Endometrium (tissue), 2 donors: ENCODE measurements around the gene PPP1R14B.
"Not testable (repeated sequence)": the region's sequence is repeated elsewhere in the genome, so short reads cannot be mapped to it uniquely, and the experiment has no call there.

ENCODE experiments used
- FAIRE-seq: peaks from 2 replicates; lab custom pipeline; 2012; peaks lifted over from hg19 to GRCh38; lab: Jason Lieb, UNC
- donor health status: control.
- donor health status: control.

Gene PPP1R14B

DNA sequence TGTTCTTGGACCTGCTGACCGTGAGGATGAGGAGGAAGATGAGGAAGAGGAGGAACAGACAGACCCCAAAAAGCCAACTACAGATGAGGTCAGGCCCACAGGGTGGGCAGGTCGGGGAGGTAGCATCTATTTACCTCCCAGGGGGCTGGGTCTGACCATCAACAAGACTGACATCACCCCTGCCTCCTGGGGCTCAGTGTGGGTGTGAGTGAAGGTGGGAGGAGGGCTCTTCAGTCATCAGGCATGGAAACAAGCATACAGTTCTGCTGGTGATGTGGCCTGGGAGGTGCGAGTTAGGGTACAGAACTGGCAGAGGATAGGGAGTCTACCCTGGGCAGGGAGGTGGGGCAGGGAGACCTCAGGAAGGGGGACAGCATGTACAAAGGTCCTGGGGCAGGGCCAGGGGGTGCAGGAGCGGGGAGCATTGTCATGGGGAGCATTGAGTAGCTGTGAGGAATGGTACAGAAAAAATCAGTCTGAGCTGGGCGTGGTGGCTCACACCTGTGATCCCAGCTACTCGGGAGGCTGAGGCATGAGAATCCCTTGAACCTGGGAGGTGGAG lies 13.5 kb upstream of the PPP1R14B start:
- FAIRE-seq = no peak

DNA sequence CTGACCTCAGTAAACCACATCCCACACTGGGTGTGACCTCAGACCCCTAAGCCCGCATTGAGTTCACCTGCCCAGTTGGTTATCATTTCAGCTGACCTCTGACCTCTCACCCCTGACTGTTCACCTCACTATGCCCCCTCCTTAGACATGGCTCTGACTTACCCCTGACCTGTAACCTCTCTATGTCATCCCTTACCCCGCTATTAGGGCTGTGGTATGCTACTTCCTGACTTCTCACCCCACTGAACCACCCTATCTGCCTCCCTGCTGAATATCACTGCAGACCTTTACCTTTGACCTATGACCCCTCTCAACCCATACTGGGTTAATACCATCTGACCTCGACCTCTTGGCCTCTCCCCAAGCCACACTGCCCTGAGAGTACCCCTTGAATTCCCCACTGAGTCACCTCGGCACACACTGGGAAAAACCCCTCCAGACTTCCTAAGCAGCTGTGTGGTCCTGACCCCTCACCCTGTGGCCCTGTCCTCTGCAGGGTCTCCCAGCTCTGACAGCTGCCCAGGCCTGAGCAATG lies 12.9 kb upstream of the PPP1R14B start:
- FAIRE-seq = no peak

DNA sequence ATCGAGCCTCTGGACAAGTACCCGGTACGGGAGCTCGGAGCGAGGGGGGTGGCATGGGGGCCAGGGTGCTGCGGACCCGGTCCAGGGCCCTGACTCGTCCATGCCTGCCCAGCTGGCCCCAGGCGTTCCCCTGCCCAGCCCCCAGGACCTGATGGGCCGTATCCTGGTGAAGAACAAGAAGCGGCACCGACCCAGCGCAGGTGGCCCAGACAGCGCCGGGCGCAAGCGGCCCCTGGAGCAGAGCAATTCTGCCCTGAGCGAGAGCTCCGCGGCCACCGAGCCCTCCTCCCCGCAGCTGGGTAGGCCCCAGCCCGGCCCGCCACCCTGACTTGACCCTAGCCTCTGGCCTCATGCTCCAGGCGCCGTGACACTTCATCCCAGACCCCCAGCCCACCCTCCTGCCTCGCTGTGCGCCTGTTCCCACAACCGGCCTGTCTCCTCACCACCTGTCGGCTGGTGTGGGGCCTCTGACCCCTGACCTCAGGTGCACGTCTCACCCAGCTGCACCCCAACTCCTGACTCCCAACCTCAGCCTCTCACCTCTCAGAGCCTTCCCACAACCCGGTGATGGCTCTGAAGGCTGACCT lies 12.3 kb upstream of the PPP1R14B start:
- FAIRE-seq = no peak

DNA sequence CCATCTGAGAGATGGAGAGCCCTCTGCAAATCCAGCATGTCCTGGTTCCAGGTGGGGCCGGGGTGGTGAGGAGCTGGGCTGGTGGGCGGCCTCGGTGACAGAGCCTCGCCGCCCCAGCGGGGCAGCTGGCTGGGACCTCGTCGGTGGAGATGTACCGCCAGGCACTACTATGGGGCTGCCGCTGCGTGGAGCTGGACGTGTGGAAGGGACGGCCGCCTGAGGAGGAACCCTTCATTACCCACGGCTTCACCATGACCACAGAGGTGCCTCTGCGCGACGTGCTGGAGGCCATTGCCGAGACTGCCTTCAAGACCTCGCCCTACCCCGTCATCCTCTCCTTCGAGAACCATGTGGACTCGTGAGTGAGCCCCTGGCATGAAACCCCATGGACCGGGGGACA lies 11.6 kb upstream of the PPP1R14B start:
- FAIRE-seq = no peak

DNA sequence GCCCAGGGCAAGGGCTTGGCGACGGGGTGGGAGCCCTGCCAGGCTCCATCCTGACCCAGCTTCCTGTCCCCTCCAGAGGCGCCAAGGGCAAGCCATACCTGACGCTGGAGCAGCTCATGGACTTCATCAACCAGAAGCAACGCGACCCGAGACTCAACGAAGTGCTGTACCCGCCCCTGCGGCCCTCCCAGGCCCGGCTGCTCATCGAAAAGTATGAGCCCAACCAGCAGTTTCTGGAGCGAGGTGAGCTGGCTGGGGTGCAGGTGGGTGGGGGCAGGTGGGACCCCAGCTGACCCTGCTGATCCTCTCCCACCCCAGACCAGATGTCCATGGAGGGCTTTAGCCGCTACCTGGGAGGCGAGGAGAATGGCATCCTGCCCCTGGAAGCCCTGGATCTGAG lies 9.6 kb upstream of the PPP1R14B start:
- FAIRE-seq = no peak

DNA sequence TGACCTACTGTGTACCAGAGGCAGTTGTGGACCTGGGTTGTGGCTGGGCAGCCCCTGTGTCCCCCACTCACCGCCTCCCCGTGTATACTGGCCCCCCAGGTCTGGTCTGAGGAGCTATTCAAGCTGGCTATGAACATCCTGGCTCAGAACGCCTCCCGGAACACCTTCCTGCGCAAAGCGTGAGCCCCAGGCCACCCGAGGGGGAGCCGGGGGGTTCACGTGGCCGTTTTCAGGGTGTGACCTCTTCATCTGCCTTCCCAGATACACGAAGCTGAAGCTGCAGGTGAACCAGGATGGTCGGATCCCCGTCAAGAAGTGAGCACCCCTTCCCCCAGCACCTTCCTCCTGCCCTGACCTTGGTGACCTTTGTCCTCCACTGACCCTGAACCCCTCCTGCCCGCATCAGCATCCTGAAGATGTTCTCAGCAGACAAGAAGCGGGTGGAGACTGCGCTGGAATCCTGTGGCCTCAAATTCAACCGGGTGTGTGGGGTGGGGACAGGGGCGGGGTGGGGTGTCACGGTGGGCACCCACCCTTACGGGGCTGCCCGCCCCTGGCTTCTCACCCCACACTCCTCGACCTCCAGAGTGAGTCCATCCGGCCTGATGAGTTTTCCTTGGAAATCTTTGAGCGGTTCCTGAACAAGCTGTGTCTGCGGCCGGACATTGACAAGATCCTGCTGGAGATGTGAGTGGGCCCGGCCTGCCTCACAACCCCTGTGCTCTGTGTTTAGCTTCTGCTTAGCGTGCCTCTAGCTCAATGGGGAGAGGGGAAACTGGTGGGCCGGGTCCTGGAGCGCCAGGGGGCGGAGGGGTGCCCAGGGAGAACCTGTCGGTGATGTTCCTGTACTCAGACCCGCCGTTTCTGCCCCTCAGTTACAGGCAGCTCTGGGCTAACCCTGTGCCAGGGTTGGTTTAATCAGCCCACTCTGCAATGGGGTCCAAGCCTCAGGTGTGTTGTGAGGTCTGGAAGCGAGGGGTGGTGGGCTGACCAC lies 8.7 kb upstream of the PPP1R14B start:
- no peak for FAIRE-seq

DNA sequence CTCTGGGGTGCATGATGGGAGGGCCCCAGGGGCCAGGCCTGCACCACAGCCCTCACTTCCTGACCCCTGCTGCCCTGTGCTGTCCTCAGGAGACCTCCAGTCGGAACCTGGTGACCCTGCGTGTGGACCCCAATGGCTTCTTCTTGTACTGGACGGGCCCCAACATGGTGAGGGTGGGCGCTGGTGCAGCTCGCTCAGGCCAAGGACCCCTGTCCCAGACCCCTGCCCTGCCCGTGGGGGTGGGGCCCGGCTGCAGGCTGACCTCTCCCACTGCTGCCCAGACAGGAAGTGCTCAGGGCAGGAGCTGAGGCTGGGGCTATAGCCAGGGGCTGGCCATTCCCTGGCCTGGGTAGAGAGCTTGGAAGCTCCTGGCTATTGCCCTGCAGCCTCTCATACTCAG lies 7.6 kb upstream of the PPP1R14B start:
- FAIRE-seq = no peak

DNA sequence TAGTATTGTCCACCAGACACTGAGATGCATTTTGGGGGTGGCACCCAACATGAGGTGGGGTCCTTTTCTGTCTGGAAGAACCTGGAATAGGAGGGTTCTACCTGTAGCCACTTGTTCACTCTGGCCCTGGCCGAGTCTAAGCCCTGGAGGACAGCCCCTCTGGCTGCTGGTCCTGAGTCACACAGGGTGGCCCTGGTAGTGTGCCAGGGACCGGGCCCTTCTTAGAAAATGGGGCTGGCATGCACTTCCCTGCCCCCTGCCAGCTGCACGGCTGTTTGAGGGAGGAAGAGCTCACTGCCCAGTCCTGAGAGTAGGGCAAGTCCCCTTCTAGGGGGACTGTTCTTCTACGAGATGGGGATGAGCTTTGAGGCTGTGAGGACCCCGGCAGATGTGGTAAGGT lies 6.7 kb upstream of the PPP1R14B start:
- no peak for FAIRE-seq

DNA sequence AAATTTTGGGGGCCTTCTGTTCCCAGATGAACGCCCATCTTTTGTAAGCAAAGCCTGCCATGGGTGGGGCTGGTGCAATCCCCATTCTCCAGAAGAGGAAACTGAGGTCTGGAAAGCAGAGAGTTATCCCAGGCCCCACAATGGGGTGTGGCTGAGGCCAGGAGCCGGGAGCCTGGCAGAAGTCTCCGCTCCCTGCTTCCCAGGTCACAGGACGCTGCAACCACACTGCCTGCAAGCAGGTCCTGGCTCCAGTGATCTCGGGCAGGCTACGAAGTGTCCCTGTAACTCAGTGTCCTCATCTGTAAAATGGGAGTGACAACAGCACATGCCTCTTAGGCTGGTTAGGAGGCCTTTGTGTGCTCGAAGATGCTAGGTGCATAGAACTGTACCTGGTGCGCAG lies 6.3 kb upstream of the PPP1R14B start:
- FAIRE-seq = no peak

DNA sequence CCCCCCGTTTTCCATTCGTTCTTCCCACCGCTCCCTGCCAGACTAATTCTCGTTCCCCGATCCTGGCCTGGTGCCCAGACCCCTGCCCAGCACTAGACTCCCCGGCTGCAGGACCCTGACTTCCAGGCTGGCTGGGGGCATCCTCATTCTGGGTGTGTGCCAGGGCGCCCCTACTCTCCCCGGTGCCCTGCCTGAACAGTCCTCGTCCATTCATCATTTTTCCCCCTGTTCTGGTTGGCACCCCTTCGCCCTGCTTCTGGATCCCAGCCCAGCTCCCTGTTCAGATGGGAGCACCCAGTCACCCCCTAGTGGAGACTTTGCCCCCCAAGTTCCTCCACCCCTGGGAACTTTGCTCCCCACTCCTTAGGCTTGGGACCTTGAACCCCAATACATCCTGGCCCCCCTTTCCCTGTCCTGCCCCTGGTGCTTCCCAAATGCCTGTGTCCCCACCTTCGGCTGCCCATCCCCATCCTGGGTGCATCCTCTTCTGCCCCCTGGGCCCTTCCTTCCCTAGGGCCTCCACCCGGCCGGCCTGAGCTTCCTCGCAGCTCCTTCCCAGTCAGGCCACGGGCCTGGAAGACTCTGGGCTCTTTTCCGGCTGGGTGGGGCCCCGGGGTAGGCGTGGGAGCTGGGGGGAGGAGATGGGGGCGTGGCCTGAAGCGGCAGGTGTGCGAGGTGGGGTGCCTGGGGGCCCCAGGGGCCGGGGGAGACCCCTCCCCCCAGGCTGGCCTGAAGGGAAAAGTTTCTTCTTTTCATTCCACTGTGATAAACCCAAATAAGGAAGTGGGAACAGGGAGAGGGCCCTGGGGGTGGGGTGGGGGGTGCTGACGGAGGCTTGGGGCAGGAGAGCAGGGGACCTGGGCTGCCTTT lies 5.5 kb upstream of the PPP1R14B start:
- FAIRE-seq = no peak

DNA sequence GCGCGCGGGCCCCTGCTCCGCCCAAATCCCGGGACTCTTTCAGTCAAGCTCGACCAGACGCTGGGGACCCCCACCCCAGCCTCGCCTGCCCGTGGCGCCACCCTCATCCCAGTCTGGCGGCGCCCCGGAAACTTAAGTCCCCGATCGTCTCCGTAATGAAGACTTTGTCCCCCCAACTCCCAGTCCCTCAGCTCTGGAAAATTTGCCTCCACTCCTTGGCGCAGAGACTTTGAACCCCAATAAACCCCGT lies 4.9 kb upstream of the PPP1R14B start:
- no peak for FAIRE-seq

DNA sequence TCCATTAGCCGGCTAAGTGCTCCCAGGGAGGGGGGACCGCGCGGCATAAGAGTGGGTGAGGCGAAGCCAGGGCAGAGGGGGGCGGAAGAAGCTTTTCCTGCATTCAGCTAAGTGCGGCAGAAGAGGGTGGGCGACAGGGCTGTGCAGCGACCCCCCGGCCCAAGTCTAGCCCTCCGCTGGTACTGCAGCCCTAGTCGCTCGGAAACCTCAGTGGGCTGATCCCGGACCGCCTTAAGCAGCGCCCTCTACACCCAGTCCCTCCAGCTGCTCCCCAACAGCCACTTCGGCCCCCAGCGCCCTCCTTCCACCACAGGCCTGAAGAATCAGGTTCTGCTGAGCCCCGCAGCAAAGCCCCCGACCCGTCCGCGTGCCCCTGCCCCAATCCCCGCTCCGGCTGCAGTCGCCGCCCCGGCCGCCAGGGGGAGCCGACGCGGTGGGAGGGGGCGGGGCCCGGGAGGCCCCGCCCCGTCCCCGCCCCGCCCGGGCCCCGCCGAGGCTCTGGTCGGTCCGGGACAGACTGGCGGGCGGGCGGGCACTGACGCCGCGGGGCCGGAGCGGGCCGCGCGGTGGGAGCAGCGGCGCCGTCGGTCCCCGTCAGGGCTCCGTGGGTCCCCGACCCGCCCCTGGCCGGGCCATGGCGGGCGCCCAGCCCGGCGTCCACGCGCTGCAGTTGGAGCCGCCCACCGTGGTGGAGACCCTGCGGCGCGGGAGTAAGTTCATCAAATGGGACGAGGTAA lies 4.4 kb upstream of the PPP1R14B start, which contains the start of gene PLCB3:
Gene PLCB3 (plus strand): TSS at position 515 of the 737 bp plus-strand sequence. CDS start 120 bp downstream, at position 635.
- no peak for FAIRE-seq

DNA sequence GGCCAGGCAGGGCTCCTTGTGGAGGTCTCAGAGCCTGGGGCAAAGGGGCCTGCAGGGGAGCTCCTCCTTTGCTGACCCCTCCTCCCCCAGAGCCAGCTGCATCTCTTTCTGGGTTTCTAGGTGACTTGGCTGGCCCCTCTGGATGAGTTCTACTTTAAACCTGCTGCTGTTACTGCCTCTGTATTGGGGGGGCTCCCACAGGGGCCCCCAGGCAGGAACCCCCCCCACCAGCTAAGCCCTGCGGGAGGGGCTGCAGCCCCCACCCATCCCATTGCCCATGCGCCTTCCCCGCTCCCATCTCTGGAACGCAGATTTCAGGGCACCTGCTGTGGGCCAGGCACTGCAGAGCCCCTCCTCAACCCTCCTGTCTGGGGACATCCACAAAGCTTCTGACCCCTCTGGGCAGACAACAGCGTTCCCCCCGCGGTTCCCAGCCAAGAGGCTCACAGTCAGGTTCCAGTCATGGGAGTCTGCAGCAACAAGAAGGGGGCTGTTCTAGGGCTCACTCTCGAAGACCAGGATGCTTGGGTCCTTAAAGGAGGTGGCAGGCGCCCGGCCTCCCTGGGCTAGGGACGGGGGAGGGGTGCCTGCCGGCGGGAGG lies 3.8 kb upstream of the PPP1R14B start:
- FAIRE-seq = no peak

DNA sequence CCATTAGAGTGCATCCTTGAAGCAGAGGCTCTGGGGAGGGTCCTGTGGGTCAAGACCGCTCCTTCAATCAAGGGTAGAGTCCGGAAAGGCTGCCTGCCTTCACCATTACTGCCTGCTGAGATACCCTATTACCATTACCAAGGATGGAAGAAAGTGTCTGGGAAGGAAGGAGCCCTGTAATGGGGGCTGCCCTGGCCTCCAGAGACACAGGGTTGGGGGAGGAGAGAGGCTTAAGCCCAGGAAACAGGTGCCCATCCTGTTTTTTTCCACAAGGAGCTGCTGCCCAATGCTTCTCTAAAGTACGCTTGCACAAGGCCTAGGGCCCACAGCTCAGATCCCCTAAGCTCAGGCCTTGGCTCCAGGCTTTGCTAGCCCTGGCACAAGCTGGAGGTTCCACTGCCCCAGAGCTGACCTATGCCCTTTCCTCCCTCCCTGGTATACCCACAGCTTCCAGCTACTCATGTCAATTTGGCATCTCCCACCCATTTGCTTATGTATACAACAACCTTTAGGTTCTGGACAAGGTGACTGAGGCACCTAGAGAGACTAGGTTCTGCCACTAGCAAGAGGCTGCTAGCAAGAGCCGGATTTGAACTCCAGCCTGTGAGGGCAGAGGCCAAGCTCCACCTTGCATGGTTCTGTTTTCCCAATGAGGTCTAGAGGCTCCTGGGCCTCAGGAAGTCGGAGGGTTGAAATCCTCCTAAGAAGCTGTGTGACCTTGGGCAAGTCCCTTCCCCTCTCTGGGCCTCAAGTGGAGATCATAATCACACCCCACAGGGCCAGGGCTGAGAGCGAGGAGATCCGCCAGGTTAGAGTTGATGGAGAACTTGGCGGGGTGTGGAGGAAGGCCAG lies 3.0 kb upstream of the PPP1R14B start:
- no peak for FAIRE-seq

DNA sequence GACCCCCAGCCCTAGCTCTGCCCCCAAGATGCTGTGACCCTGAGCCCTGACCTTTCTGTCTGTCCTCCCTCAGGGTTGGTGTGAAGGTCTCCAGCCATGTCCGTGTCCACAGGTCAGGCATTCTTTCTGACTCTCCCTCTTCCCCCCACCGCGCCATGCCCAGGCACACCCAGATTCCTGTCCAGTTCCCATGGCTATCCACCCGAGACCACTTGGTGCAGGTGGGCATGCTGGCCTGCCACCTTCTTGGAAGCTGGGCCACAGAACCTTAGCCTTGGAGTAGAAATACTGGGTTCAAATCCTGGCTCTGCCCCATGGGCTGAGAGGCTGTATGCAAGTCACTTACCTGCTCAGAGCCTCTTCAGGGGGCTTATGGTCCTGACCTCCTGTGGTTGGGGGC lies 2.3 kb upstream of the PPP1R14B start:
- FAIRE-seq = no peak

DNA sequence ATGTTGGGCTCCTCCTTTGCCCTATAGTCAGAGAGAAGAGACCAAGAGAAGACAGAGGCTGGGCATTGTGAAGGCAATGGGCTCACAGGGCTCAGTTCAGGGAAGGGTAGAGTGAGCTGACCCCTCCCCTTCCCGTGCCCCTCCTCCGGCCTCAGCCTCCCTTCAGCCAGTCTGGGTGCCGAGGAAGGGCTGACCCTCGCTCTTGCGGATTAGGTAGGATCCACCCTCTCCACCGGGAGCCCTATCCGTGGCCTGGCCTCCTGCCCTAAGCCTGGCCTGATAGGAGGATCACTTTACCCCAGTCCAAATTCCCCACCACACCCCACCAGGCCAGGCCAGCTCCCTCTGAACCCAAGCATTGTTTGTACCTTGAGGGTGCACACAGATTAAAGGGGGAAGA lies 1.8 kb upstream of the PPP1R14B start:
- no peak for FAIRE-seq

DNA sequence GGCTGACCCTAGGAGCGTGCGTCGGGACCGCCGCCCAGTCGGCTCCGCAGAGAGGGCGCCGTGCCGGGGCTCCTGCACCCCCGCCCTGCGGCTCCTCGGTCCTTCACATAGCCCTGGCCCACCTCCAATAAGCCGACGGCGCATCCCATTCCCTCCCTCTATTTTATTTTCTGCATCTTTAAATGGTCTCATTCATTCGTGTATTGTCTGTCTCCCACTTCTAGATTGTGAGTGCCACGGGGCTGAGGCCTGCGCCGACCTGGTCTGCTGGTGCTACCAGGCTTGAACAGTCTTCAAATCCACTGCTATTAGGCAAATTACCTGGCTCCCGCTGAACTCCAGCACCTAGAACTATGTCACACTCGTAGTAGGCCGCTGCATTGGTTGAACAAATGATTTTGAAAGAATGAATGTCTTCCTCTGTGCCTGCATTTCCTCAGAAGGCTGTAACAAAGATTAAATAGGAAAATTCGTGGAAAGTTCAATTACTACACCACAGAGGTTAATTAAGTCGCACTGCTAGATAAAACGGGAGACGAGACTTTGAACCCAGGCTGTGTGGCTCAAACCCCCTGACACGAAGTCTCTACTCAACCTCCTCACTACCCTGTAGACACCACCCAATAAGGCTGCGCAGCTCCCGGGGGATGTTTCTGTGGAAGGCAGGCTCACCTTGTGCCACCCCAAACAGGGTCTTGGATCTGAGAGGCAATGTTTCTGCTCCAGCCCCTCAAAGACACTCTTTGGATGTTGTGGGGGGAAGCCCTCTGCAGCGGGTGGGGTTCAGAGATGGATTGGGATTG lies 1.2 kb upstream of the PPP1R14B start:
- no peak for FAIRE-seq

DNA sequence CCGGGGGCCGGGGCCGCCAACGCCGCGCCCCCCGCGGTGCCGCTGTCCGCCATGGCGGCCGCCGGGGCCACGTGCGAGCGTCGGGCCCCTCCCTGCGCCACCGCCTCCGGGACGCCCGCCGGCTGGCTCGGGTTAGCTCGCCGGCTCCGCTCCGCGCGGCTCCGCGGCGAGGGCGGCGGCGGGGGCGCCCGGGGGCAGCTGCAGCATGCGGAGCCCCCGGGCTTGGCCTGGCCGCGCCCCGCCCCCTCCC lies 197 bp downstream of the PPP1R14B start:
- FAIRE-seq = not testable (repeated sequence)

DNA sequence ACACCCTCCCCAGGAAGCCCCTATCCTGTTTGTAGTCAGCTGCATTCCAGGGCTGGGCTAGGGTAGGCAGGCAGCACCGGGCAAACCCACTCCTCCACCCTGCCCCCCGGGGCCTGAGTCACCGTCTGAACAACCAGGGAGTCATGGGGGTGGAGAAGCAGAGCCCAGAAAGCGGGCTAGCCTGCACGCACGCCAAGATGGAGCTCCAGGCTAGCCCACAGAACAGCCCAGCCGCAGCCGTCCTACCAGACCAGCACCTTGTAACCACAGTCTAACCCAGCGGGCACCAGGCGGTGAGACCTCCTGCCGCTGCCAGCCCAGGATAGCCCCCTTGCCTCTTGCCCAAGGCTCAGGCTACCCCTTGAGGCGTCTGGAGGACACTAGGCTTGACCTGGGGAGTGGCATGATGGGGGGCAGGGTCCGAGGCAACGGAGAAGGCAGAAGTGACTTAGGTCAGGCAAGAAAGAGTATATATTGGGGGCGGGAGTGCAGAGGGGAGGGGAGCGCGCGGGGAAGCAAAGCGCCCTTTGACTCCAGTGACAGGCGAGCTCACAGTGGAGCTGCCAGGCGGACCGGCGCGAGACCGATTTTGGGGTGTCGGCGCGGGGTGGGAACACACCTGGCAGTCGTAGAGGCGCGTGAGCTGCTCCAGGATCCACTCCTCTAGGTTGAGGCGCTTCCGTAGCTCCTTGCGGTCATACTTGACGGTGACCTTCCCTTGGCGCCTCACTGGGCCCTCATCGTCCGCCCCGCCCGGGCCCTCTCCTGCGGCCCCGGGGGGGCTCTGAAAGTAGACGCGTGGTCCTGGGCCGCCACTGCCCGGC lies 734 bp downstream of the PPP1R14B start:
- no peak for FAIRE-seq
